HG02763 (cell line): Measurements from ENCODE around the gene TMIGD3.
A peak's percentile ranks its signal among the peaks of the same experiment; 100 is the strongest.

Experiments used
- ATAC-seq: cut with Tn5 transposase; IDR thresholded peaks from one replicate; pipeline ENCODE4 v1.9.1; 2021; ENCODE audit warnings: mild to moderate bottlenecking, moderate library complexity; ENCODE audit not compliant: unreplicated experiment

Gene TMIGD3

DNA sequence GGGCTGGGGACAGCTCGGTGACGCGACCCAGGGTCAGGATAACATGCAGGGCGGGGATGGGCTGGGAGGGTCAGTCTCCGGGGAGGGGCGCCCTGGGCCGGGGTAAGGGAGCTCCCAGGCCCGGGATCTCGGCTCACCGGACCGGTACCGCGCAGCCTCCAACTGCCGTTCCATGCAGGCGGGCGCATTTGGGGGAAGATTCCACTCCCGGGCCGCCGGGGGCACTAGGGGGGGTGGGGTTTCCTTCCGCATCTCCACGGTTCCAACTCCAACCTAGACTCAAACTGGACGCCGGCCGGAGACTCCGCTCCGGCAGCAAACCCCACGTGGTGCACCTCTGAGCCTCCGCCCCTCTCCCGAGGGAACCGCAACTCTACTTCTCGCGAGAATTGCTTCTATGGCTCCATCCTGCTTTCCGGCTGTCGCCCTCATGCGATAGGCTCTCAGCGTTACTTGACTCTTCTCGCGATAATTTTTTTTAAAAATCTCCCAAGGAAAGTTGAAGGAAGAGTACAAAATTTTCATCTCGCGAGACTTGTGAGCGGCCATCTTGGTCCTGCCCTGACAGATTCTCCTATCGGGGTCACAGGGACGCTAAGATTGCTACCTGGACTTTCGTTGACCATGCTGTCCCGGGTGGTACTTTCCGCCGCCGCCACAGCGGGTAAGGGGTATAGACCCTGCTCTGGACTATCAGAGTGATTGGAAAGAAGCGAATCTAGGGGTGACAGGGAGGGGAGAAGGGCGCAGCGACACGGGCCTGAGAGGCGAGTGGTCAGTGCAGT lies 54.3 kb downstream of the TMIGD3 start, which contains the start of the genes ATP5PB and WDR77:
Gene ATP5PB (plus strand): TSS at position 547 of the 785 bp plus-strand sequence. CDS start 78 bp downstream, at position 625.
Gene WDR77 (minus strand): TSS at position 339 of the 785 bp plus-strand sequence. CDS start 87 bp downstream, at position 252.
- ATAC-seq: peak; percentile 95

DNA sequence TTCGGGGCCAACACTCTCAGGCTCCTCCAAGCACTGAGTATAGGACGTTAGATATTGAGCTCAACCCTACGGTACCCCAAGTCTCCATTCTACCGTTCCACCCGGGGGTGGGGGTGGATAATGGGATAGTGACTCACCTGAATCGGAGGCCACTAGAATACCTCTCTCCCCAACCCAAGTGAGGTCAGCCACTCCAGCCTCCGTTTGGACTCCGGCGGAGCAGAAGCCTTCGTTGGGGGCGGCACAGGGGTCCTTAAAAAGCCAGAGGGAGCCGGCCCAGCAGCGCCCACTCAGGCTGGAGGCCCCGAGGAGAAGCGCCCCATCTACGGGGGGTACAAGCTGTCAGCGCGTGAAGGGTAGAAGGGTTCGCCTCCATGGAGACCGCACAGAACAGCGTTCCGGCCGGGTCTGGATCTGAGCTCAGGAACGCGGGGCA lies 54.9 kb downstream of the TMIGD3 start:
- ATAC-seq: peak; percentile 6

DNA sequence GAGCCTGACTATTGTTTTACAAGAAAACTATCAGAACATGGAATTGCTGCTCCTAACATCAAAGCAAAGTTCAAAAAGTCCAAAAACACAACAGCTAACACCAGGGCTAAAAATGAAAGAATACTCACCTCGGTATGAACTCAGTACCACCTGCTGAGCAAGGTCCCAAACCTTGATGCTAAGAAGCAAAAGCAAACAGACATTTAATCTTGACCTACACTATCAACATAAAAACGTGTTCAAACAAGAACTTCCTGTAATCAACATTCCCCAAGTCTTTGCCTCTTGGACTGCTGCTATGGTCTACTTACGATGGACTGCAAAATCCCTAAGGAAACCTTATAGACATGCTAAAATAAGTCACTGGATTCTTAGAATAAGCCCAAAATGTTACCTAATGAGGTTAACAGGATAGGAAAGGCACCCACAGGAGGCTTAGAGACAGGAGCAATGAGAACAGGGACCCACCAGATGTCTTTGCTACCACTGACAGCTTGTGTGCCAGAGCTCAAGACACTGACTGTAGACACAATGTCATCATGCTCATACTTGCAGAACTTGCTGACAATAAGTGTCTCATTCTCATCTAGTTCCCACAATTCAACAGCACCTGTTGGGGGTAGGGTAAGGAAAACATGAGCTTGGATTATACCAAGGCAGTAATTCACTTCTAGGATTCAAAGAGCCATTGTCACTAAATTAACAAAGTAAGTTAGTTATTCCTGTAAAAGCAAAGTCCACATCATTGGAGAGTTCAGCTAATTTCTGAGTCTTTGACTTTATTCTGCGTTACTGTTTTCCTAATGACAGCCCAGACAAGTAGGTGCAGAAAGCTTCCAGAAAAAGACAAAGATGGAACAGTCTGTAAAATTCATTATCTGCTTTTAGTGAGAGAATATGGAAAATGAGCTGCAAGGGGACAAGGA lies 56.2 kb downstream of the TMIGD3 start:
- no peak for ATAC-seq

- no peak for ATAC-seq
Observed at GRCh38 chr1:111446546-111446945, 56.9 kb downstream of the TMIGD3 start.

GRCh38 chr1:111444031-111444430 lies 59.4 kb downstream of the TMIGD3 start:
- ATAC-seq: no peak

GRCh38 chr1:111442457-111442856 lies 61.0 kb downstream of the TMIGD3 start:
- ATAC-seq: no peak

DNA sequence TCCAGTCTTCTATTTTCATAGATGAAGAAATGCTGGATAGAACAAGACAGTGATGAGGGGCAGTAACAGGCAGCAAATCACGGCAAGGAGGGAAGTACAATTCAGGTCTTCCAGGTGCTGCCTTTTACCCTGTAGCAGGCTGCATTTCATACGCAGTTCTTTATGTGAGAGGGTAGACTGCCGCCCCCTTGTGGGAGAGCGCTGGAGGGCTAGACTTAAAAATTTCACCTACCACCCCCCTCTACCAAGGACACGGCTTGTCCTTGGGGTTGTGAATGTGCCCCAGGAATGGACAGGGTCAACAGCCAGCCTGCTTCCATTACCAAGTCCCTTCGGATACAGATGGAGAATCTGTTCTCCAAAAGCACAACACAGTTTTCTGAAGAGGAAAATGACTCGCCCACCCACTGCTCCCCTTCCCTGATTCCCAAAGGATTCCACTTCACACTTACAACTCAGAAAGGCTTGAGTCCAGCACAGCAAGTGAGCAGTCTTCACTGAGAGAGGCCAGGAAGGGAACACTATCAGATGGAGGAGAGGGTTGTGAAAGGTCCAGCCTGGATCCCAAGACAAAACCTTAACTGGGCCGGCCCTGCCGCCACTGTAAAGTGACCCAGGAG lies 61.8 kb downstream of the TMIGD3 start:
- no peak for ATAC-seq

DNA sequence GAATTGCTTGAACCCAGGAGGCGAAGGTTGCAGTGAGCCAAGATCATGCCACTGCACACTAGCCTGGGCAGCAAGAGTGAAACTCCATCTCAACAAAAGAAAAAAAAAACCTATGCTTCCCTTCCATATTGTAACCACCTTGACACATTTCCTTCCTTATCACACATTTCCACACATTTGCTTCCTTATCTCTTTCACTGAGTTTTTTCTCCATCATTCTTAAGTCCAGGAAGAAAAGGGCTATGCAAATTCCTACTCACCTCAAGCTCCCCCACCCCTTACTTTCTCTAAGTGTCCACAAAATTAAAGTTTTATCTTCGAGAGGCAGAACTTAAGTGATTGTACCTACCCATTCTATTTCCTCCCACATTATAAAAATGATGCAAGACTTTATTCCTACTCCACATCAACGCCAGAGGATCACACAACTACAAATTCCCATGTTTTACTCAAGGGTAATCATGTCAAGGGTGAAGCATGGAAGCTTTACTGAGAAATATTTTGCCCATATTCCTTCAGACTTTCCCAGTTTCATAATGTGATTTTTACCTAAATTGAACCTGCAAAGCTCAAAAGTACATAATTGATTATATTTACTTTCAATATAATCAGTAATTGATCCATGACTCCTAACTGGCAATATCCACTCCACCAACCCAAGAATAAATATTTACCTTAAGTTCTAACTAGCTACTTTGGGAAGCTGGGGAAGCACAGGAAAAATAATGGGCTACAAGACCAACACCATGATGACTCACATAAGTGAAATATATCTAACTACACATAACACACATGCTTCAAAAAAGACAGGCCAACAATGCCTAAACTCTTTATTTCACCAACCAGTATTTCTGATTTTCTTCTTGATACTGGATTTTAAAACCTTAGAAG lies 63.7 kb downstream of the TMIGD3 start:
- no peak for ATAC-seq

DNA sequence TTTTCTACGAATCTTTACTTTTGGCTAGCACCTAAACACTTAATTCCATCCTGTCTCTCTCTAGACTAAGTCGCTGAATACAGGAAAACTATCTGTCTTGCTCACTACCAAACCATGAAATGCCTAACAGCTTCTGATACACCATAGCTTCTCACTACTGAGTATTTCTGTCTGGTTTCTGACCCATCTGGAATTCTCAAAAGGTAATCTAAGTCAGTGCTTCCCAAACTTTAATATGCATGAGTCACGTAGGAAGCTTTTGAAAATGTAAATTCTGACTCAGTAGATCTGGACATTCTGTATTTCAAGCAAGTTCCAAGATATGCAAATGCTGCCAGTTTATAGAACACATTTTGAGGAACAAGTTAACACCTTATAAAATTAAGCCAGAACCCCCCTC lies 66.7 kb downstream of the TMIGD3 start:
- no peak for ATAC-seq
